D341Med (cell line): ENCODE results near the gene SLC34A1.
"Not testable (repeated sequence)": the region's sequence is repeated elsewhere in the genome, so short reads cannot be mapped to it uniquely, and the experiment has no call there.

ENCODE experiments used
- DNase-seq: peaks from one replicate; pipeline ENCODE4 v3.0.0; 2012; ENCODE audit warnings: low spot score

The SLC34A1 gene

GRCh38 chr5:177410575-177410974, 26.3 kb downstream of the SLC34A1 start:
- no peak for DNase-seq

- DNase-seq, result no peak
Measured at GRCh38 chr5:177412603-177413233, 28.5 kb downstream of the SLC34A1 start.

- DNase-seq, result no peak
Measured at GRCh38 chr5:177414481-177414880, 30.2 kb downstream of the SLC34A1 start.

GRCh38 chr5:177417081-177417480, 32.8 kb downstream of the SLC34A1 start:
- DNase-seq, result not testable (repeated sequence)

- DNase-seq, result no peak
Measured at GRCh38 chr5:177419046-177419445, 34.8 kb downstream of the SLC34A1 start.

GRCh38 chr5:177420472-177420871, 36.2 kb downstream of the SLC34A1 start:
- DNase-seq, result not testable (repeated sequence)

- DNase-seq, result no peak
Measured at GRCh38 chr5:177421062-177421798, 37.0 kb downstream of the SLC34A1 start.

GRCh38 chr5:177423671-177424070, 39.4 kb downstream of the SLC34A1 start:
- DNase-seq, result no peak

GRCh38 chr5:177425196-177425800, 41.1 kb downstream of the SLC34A1 start:
- DNase-seq, result no peak

- DNase-seq, result peak; percentile 98
Measured at GRCh38 chr5:177425801-177426565, 41.7 kb downstream of the SLC34A1 start.

GRCh38 chr5:177426566-177427210, 42.5 kb downstream of the SLC34A1 start, which contains the start of gene GRK6:
GRK6 (plus strand) TSS chr5:177426676; CDS start chr5:177426846, 170 bp downstream.
- DNase-seq, result peak; percentile 98

GRCh38 chr5:177427211-177427822, 43.1 kb downstream of the SLC34A1 start:
- peak; percentile 48 for DNase-seq

- DNase-seq, result no peak
Measured at GRCh38 chr5:177427919-177428573, 43.8 kb downstream of the SLC34A1 start.

GRCh38 chr5:177428574-177429217, 44.5 kb downstream of the SLC34A1 start:
- no peak for DNase-seq

- no peak for DNase-seq
Measured at GRCh38 chr5:177429248-177430040, 45.2 kb downstream of the SLC34A1 start.

GRCh38 chr5:177430140-177430951, 46.1 kb downstream of the SLC34A1 start:
- no peak for DNase-seq

- no peak for DNase-seq
Measured at GRCh38 chr5:177430972-177431316, 46.7 kb downstream of the SLC34A1 start.

- DNase-seq, result no peak
Measured at GRCh38 chr5:177431317-177432142, 47.3 kb downstream of the SLC34A1 start.
